Upper lobe of left lung (tissue), 6 donors: ENCODE data around the gene LRP1B. TPM values are rescaled to one million over a fixed set of nuclear protein-coding genes. Genes with fewer than 3 reads are reported as not detected.

Experiments
- ATAC-seq, 2 donors: fragments of 200-7000 bp; cut with Tn5 transposase; one replicate each; pipeline ENCODE4 v1.9.1; 2022; ENCODE audit warnings: mild to moderate bottlenecking in 2 of 2, moderate library complexity in 2 of 2; ENCODE audit not compliant: low FRiP score in 2 of 2
- DNase-seq, 2 donors: peaks; one replicate each; pipeline ENCODE4 v3.0.0-alpha.2; 2019 to 2020
- H3K27ac ChIP-seq, 4 donors: fragments of 200-600 bp; sonication (generic); one replicate each; pipeline ENCODE4 v1.5.1; 2016 to 2019
- H3K27me3 ChIP-seq, 4 donors: fragments of 200-600 bp; sonication (generic); one replicate each; pipeline ENCODE4 v1.5.1; 2017 to 2019
- H3K36me3 ChIP-seq, 4 donors: fragments of 200-600 bp; sonication (generic); one replicate each; pipeline ENCODE4 v1.5.1; 2016 to 2019
- H3K4me1 ChIP-seq, 4 donors: fragments of 200-600 bp; sonication (generic); one replicate each; pipeline ENCODE4 v1.5.1; 2018 to 2019
- H3K4me3 ChIP-seq, 4 donors: fragments of 200-600 bp; sonication (generic); one replicate each; pipeline ENCODE4 v1.5.1; 2017 to 2019; ENCODE audit warnings: mild to moderate bottlenecking in 2 of 4, moderate library complexity in 1 of 4
- H3K9me3 ChIP-seq, 4 donors: fragments of 200-600 bp; sonication (generic); one replicate each; pipeline ENCODE4 v1.5.1; 2018 to 2019
- CTCF ChIP-seq, 6 experiments: fragments of 450-650 bp in 4 of 6; fragments of 200-600 bp in 2 of 6; sonication (generic) in 2 of 6; IDR thresholded peaks; one replicate each; pipeline ENCODE4 v1.5.1; 2016 to 2019; ENCODE audit warnings: antibody characterized with exemption in 6 of 6
- EP300 ChIP-seq, 4 donors: sonication (generic); formaldehyde crosslinking; IDR thresholded peaks; one replicate each; pipeline ENCODE4 v1.5.1; 2017; ENCODE audit warnings: antibody characterized with exemption in 4 of 4, control low read depth in 2 of 4
- POLR2A ChIP-seq, 4 donors: fragments of 450-650 bp; IDR thresholded peaks; one replicate each; pipeline ENCODE4 v1.5.1; 2016 to 2017; ENCODE audit warnings: antibody characterized with exemption in 4 of 4, mild to moderate bottlenecking in 2 of 4
- POLR2AphosphoS5 ChIP-seq, 2 donors: sonication (generic); formaldehyde crosslinking; IDR thresholded peaks; one replicate each; pipeline ENCODE4 v1.5.1; 2017; ENCODE audit warnings: antibody characterized with exemption in 2 of 2
- WGBS, 2 donors: methylation state at CpG; one replicate each; pipeline ENCODE4 v1.1.5; 2017 to 2018; 5-methylcytosine and 5-hydroxymethylcytosine counted together
- total RNA-seq, 6 donors: library from RNA; depleted of rRNA in 4 of 6; stranded (reverse); fragments of >200 nt in 4 of 6; gene quantifications; one replicate each; pipeline versions ENCODE4 v1.1.0 to v1.2.1, GENCODE V29; 2016 to 2021
- donor health status: DM: no; HTN: no; CAD: no; lungs with moderate emphysema.
- donor health status: DM: no; HTN: yes; CAD: no; lungs with severe emphysema.

Gene LRP1B
- total RNA-seq, 6 donors from 2014 or later = under 0.01 to 0.46 (median 0.11) TPM

GRCh38 chr2:141201016-141201565, 929.7 kb downstream of the LRP1B start:
- TF ChIP-seq POLR2AphosphoS5 (IDR thresholded peaks at IDR 0.05) (no peak), POLR2A (IDR thresholded peaks at IDR 0.05) (no peak), EP300 (IDR thresholded peaks at IDR 0.05) (no peak), CTCF (IDR thresholded peaks at IDR 0.05) (no peak)
- Histone ChIP-seq H3K4me1 (no peaks in the 10 kb centered on the region), H3K27ac (no peak overlapping the region), H3K27me3 (no peaks in the 10 kb centered on the region), H3K4me3 (no peak overlapping the region), H3K9me3 (no peaks in the 10 kb centered on the region), H3K36me3 (no peaks in the 10 kb centered on the region)
- no peak for ATAC-seq
- no peak for DNase-seq
- WGBS, 2 donors = 53 to 57% methylated on average over 6 of the region's 6 CpGs

- 91 to 100% methylated on average over 1 of the region's 1 CpG for WGBS, 2 donors
- Histone ChIP-seq H3K27ac (no peak overlapping the region), H3K4me3 (no peak overlapping the region), H3K9me3 (no peaks in the 10 kb centered on the region), H3K27me3 (no peaks in the 10 kb centered on the region), H3K36me3 (no peaks in the 10 kb centered on the region), H3K4me1 (no peaks in the 10 kb centered on the region)
- TF ChIP-seq POLR2AphosphoS5 (IDR thresholded peaks at IDR 0.05) (no peak), POLR2A (IDR thresholded peaks at IDR 0.05) (no peak), CTCF (IDR thresholded peaks at IDR 0.05) (no peak), EP300 (IDR thresholded peaks at IDR 0.05) (no peak)
- ATAC-seq (no peak), DNase-seq (no peak)
These were observed 930.6 kb downstream of the LRP1B start for GRCh38 chr2:141200191-141200590.

- H3K4me1 ChIP-seq = no peaks in the 10 kb centered on the region
- no peaks in the 10 kb centered on the region for H3K27me3 ChIP-seq
- ATAC-seq (no peak), DNase-seq (no peak)
- no peaks in the 10 kb centered on the region for H3K36me3 ChIP-seq
- H3K27ac ChIP-seq = no peak overlapping the region
- no peak overlapping the region for H3K4me3 ChIP-seq
- H3K9me3 ChIP-seq = no peaks in the 10 kb centered on the region
- TF ChIP-seq POLR2AphosphoS5 (IDR thresholded peaks at IDR 0.05) = no peak
These were observed 931.1 kb downstream of the LRP1B start for GRCh38 chr2:141199711-141200110.

- 73 to 74% methylated on average over 1 of the region's 1 CpG for WGBS, 2 donors
- no peaks in the 10 kb centered on the region for H3K27me3 ChIP-seq
- no peaks in the 10 kb centered on the region for H3K36me3 ChIP-seq
- ATAC-seq (no peak), DNase-seq (no peak)
- no peaks in the 10 kb centered on the region for H3K4me1 ChIP-seq
- TF ChIP-seq POLR2AphosphoS5 (IDR thresholded peaks at IDR 0.05) = no peak
- TF ChIP-seq CTCF (IDR thresholded peaks at IDR 0.05) = no peak
- TF ChIP-seq EP300 (IDR thresholded peaks at IDR 0.05) = no peak
- TF ChIP-seq POLR2A (IDR thresholded peaks at IDR 0.05) = no peak
- no peak overlapping the region for H3K27ac ChIP-seq
- H3K4me3 ChIP-seq = no peak overlapping the region
- no peaks in the 10 kb centered on the region for H3K9me3 ChIP-seq
These were observed 935.7 kb downstream of the LRP1B start for GRCh38 chr2:141195087-141195486.

GRCh38 chr2:141187075-141187439, 943.8 kb downstream of the LRP1B start:
- Histone ChIP-seq H3K27me3 (no peaks in the 10 kb centered on the region), H3K9me3 (no peaks in the 10 kb centered on the region), H3K4me1 (no peaks in the 10 kb centered on the region), H3K4me3 (no peak overlapping the region), H3K27ac (no peak overlapping the region), H3K36me3 (no peaks in the 10 kb centered on the region)
- DNase-seq (no peak), ATAC-seq (no peak)
- 55% methylated on average over 4 of the region's 4 CpGs for WGBS, 2 donors
- TF ChIP-seq POLR2A (IDR thresholded peaks at IDR 0.05) (no peak), EP300 (IDR thresholded peaks at IDR 0.05) (no peak), CTCF (IDR thresholded peaks at IDR 0.05) (no peak), POLR2AphosphoS5 (IDR thresholded peaks at IDR 0.05) (no peak)
